CD4-positive, alpha-beta T cell treated with Interleukin-4 for 1 hour (primary cell): ENCODE data around the gene UBE3B.

Experiments
- DNase-seq, 2 donors: peaks; one replicate each; pipeline ENCODE4 v3.0.0-alpha.2; 2020 to 2022

UBE3B gene

GRCh38 chr12:109577311-109577710 lies 99.9 kb downstream of the UBE3B start:
- no peak for DNase-seq

- no peak for DNase-seq
These were observed 101.0 kb downstream of the UBE3B start for GRCh38 chr12:109578330-109578927.

- DNase-seq = no peak
These were observed 102.2 kb downstream of the UBE3B start for GRCh38 chr12:109579639-109580038.

GRCh38 chr12:109580272-109580671 lies 102.8 kb downstream of the UBE3B start:
- no peak for DNase-seq

GRCh38 chr12:109580684-109581333 lies 103.4 kb downstream of the UBE3B start:
- no peak for DNase-seq

GRCh38 chr12:109581334-109581691 lies 103.9 kb downstream of the UBE3B start:
- no peak for DNase-seq

GRCh38 chr12:109581856-109582255 lies 104.4 kb downstream of the UBE3B start:
- DNase-seq = no peak

GRCh38 chr12:109582636-109583035 lies 105.2 kb downstream of the UBE3B start:
- DNase-seq = no peak

- no peak for DNase-seq
These were observed 106.3 kb downstream of the UBE3B start for GRCh38 chr12:109583733-109584132.
